Amniotic epithelial cell (primary cell): ENCODE results near the gene PDPK1.

Experiments
- DNase-seq: peaks from one replicate; pipeline ENCODE4 v3.0.0-alpha.2; 2010; ENCODE audit warnings: low read depth

PDPK1 gene

GRCh38 chr16:2507052-2507659 lies 30.7 kb upstream of the PDPK1 start:
- DNase-seq = no peak

DNA sequence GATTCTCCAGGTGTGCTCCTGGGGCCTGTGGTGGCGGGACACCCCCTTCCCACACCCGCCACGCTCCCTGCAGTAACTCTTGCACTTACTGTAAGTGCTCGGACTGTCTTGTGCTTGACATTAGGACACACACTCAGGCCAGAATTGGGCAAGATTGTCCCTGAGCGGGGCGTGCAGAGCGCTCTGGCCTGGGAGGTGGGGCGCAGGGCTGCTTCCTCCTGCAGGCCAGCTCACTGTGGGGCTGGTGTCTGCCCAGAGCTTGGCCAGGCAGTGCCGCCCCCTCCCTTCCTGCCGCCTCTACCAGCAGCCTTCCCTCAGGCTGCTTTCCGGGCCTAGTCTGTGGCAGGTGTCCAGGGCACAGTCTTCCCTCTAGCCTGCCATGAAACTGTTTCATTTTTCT lies 30.2 kb upstream of the PDPK1 start:
- no peak for DNase-seq

- DNase-seq = no peak
Measured at GRCh38 chr16:2508722-2509400, 29.0 kb upstream of the PDPK1 start.

DNA sequence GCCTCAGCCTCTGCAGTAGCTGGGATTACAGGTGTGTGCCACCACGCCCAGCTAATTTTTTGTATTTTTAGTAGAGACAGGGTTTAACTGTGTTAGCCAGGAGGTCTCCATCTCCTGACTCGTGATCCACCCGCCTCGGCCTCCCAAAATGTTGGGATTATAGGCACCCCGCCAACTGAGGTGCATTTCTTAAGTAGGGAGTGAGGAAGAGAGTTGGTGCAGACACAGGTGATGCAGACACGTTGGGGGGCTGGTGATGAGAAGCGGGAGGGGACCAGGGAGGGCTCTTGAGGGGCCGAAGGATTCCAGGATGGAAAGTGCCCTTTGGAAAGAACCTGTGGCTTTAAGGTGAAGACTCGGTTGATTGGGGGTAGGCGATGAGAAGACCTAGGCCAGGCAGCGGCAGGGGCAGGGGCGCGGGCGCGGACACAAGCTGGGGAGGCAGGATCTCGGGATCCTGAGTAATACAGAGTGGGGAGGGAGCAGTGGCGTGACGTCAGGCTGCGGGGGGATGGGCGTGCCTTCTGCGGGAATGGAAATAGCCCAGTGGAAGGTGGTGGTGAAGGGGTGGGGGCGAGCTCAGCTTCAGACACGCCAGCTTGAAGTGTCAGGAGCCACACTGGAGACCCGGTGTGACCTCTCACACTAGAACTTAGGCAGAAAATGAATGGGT lies 26.6 kb upstream of the PDPK1 start:
- DNase-seq = peak; percentile 72

DNA sequence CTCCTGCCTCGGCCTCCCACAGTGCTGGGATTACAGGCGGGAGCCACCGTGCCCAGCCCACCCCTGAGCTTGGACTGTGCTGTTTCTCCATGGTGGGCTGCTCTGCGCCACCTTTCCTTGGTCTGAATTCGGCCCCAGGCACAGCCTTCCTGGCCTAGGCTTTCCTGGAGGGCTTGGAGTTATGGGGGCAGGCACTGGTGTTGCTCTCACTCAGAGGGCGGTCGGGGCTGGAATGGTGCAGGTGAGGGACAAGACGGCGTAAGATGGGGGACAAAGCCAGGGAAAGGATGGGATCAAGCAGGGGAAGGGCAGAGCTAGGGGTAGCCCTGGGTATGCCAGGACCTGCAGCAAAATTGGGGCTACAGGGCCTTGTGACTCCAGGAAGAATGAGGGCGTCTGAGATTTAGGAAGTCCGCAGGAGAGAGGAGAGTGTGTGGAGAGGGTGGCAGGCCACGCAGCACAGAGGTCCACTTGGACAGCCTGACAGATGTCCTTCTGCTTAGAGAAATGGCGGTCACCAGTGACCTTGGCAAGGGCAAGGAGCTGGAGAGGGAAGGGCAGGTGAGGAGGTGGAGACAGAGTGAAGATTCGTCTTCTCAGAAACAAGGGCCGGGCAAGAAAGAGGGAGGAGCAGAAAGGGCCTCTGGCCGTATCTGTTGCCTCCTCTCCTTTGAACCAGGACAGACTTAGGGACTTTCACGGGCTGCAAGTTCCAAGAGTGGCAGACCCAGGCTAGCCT lies 25.7 kb upstream of the PDPK1 start:
- no peak for DNase-seq

GRCh38 chr16:2512735-2513404 lies 25.0 kb upstream of the PDPK1 start:
- no peak for DNase-seq

DNA sequence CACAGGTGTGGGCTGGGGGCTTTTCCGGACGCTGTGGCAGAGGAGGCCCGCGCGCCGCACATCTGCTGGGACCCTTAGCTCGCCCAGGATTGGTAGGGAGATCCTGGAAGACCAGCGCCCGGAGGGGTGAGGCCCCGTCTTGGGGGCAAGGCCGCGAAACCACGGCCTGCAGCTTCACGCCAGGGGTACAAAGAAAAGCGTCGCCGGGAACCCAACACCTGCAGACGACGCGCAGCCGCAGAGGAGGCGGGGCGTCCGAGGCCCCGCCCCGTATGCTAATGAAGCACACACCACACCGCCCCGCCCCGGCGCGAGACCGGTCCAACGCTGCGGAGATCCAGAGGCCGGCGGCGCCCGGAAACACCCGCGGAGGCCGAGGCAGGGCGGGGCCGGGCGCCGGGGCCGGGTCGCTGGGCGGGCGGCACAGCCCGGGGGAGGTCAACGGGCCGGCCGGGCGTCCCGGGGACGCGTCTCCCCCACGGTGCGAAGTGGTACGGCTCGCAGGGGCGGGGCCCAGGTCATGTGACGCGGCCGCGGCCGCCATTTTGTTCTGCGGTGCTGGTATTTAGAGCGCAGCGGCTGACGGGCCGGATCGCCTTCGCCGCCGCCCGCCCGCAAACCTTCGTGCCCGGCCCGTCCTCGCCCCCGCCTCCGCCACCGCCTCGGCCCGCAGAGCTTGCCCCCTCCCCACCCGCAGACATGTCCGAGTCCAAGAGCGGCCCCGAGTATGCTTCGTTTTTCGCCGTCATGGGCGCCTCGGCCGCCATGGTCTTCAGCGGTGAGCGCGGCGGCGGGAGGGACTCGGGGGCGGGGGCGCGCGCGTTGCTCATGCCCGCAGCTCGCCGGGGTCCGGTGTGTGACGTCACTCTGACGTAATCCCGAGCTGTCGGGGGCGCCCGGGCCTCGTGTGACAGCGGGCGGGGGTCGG lies 24.2 kb upstream of the PDPK1 start, which contains the start of gene ATP6V0C:
Gene ATP6V0C, plus strand, starts transcription at position 548 of the 928 bp plus-strand sequence. Its CDS starts 152 bp downstream, at position 700.
- peak; percentile 74 for DNase-seq

DNA sequence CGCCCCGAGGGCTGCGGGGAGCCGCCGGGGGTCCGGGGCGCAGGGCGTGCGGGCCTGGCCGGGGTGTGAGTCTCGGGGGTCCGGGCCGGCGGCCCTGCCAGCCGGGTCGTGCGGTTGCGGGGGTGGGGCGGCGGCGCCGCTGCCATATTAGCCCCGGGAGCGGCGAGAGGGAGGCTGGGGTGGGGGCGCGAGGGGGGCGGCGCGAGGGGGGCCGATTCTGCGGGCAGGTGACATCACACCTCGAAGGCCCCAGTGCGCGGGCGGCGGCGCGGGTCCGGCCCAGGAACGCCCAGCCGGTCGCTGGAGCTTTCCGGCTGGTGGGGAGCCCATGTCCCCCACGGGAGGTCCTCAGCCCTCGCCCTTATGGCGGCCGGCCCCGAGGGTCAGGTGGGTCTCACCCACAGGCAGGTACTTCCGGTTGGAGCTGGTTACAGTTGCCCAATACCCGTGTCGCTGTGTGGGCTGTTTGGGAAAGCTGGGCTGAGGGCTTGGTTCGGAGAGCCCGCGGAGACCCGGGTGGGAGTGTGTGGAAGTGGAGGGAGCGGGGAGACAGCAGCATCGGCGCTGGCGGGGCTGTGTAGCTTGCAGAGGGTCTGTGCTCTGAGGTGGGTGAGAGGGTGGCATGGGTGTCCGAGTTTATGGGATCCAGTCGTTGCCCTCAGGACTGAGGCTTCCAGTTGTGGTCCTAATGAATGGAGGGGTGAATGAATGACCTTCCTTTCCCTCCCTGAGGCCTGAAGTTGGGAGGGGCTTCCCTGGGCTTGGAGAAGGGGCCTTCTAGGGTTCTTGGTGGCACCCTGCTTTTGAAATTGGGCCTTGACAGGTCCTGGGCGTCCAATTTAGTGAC lies 23.3 kb upstream of the PDPK1 start:
- DNase-seq = no peak

DNA sequence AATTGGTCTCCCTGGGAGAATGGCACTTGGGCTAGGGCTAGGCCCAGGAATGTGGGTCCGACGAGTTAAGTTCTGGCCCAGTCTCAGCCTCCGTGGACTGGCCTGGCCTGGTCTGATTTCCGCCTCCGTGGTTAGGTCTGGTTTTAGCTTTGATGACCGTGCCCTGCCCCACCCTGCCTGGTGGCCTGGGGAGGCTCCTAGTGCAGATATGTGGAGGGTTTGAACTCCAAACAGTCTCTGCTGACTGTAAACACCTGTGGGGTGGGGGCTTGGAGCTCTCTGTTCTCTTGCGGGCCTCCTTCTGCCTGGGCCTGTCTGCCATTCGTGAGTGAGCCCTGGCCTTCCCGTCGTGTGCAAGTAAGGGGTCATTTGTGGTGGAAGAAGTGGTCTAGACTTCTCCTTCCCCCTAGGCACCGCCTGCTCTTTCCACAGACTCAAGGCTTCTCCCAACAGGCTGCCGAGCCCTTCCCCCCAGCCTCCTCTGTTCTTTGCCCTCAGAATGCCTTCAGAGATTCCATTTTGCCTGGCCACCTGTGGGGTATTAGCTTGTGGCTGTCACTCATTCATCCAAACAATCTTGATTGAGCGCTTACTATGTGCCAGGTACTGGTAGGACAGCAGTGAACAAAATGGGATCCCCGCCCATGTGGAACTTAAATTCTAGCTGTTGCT lies 22.5 kb upstream of the PDPK1 start:
- peak; percentile 27 for DNase-seq

DNA sequence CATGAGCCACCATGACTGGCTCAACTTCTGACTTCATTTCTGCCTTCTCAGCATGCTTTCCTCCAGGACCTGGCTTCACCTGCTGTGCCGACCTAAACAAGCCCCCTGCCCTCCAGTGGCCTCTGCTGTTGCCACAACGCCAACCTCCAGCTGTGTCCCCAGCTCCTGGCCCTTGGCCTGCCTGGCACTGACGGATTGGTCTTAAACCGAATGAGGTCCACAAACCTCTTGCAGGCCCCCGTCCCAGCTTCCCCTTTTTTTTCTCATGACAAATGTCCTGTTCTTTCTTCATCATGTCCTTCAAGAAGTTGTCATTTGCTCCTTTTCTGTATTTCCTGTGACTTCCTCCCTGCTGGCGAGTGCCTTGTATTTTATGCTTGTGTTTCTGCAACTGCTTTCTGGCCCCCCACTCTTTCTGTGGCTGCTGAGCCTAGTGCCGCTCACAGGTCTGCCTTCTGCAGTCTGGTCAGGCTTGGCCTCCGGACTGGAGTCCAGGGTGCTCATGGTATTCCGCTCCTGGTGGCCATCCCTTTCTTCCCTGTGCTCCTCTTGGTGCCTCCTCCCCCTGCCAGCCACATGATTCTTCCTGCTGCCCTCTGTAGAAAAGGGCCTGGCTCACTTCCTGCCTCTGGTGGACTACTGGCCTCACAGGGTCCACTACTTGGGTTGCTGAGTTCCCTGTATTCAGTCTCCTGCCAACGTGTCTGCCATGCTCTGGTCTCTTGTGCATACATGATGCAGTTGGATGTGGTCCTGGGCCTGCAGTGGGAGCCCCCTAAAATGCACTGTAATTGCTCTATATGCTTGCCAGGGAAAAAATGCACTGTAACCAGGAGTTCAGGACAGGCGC lies 21.2 kb upstream of the PDPK1 start:
- DNase-seq = no peak

GRCh38 chr16:2517954-2518605 lies 19.7 kb upstream of the PDPK1 start:
- DNase-seq = no peak

DNA sequence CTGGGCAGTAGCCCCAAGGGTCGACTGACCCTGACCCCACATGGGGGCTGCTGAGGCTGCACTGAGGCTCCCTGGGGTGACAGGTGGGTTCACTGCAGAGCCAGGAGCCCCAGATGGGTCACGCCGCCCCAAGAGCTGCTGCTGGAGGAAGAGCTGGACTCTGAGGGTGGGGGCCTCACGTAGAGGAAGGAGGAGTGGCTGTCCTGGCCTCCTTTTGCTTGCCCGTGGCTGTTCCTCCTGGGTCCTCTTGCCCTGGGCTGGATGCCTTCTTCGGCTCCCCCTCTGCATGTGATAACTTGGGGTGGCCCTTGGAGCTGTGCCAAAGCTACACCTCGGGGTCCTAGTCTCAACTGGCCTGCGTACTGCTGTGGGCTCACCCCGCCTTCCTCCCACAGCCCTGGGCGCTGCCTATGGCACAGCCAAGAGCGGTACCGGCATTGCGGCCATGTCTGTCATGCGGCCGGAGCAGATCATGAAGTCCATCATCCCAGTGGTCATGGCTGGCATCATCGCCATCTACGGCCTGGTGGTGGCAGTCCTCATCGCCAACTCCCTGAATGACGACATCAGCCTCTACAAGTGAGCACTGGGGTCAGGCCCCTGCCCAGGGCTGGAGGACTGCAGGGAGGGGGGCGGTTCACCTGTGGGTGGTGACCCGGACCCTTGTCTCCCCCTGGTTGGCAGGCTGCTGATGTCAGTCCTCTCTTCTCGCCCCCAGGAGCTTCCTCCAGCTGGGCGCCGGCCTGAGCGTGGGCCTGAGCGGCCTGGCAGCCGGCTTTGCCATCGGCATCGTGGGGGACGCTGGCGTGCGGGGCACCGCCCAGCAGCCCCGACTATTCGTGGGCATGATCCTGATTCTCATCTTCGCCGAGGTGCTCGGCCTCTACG lies 18.8 kb upstream of the PDPK1 start:
- DNase-seq = no peak

- DNase-seq = no peak
Measured at GRCh38 chr16:2519711-2520080, 18.1 kb upstream of the PDPK1 start.

DNA sequence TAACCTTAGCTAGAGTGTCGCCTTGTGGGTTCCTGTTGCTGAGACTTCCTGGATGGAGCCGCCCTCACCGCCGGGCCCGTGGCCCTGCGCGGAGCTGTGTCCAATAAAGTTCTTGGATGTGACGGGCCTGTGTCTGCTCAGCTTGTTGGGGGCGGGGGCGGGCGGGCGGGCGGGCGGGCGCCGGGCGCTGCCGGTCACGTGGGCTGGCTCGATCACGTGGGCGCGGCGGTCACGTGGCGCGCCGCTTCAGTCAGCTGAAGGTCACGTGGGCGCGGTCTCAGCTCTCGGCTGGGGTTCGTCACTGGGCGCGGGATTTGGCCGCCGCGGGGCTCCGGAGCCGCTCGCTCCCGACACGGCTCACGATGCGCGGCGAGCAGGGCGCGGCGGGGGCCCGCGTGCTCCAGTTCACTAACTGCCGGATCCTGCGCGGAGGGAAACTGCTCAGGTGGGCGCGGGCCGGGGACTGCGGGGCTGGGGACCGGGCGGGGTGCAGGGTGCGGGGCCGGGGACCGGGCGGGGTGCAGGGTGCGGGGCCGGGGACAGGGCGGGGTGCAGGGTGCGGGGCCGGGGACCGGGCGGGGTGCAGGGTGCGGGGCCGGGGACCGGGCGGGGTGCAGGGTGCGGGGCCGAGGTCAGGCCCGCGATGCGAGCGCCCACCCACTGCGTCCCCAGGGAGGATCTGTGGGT lies 17.6 kb upstream of the PDPK1 start, which contains the start of gene AMDHD2:
Gene AMDHD2, plus strand, starts transcription at position 275 of the 687 bp plus-strand sequence. Its CDS starts 88 bp downstream, at position 363.
- peak; percentile 80 for DNase-seq

DNA sequence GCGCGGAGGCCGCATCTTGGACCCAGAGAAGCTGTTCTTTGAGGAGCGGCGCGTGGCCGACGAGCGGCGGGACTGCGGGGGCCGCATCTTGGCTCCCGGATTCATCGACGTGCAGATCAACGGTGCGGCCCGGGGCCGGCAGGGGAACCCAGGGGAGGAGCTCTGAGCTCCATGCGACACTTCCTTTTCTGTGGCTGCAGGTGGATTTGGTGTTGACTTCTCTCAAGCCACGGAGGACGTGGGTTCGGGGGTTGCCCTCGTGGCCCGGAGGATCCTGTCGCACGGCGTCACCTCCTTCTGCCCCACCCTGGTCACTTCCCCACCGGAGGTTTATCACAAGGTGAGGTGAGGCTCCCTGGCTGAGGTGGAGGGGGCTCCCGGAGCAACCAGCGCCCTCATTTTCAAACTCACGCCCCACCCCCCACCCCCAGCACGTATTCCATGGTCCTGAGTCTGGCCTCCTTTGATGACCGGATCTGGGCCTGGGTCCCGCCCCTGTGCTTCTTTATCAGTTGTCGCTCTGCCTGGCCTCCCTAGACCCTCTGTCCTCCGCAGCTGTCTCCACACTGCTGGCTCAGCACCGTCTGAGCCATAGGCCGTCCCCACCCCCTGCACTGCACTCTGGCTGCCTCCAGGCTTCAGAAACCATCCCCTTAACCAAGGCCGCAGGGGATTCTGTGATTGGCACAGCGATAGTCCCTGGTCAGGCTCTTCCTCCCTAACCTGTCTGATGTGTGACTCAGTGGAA lies 16.9 kb upstream of the PDPK1 start:
- DNase-seq = peak; percentile 27
